ENCODE data around the gene PTPRM. TPM values are rescaled to one million over a fixed set of nuclear protein-coding genes. Genes with fewer than 3 reads are reported as not detected.

The PTPRM gene
- polyA plus RNA-seq, 1 of the 3 experiments (the other 2 are of a cell fraction), result 16.0 TPM

DNA sequence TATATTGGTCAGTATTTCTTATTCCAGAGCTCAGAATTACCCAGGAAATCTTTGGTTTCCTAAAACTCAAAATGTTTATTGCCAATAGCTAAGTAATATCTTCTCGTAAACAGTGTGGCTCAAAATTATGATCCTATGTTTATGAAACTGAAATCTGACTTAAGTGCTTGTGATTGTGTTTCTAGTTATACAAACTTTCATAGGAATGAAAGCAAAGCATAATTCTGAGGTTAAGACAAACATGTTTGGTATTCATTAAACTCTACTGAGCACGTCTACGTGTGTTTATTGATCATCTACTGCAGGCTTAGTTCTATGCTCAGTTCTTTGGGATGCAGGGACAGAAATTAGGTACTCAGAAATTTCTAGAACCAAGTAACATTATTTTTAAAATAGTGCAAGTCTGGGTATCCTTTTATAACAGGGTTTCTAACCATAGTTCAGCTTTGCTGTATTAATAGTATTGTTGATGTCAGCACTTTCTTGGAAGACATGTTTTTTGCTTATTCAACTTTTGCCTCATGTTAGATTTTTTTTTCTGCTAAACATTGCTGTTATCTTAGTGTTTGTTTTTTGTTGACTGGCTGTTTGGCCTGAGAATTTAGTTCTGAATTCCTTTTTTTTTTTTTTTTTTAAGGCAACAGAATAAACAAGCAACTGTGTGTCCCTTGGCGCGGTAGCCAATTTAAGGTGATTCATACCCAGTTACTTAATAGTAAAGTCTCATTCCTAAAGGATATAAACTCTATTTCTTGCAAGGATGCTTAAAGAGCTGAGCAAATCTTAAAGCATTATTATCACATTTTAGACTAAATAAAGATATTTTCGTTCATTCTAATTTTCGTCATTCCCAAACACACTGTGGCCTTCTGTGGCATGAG, 31.3 kb downstream of the PTPRM start:
- Histone ChIP-seq H3K9ac (no peak overlapping the region), H3K79me2 (ENCODE audit: insufficient read depth) (no peaks in the 10 kb centered on the region), H4K20me1 (ENCODE audit: insufficient read depth) (no peaks in the 10 kb centered on the region), H2AFZ (ENCODE audit: low read depth) (no peak overlapping the region), H3K4me1 (ENCODE audit: control insufficient read depth in 1 of 2, insufficient read depth in 2 of 2, low read depth in 1 of 2, low read length in 1 of 2) (peaks cover 0 to 8% of the 10 kb centered on the region in 2 experiments; a peak in 1 of 4 replicates), H3K4me3 (ENCODE audit: low read depth in 2 of 2, low read length in 1 of 2) (no peak overlapping the region), H3K27me3 (ENCODE audit: insufficient read depth) (no peaks in the 10 kb centered on the region), H3K27ac (ENCODE audit: low read depth in 2 of 2, low read length in 1 of 2) (no peak overlapping the region), H3K9me2 (no peaks in the 10 kb centered on the region), H3K36me3 (replicated peaks in 1 of 2; ENCODE audit: control insufficient read depth in 1 of 2, insufficient read depth in 2 of 2, low read length in 1 of 2) (no peaks in the 10 kb centered on the region), H3K4me2 (no peak overlapping the region), H3K9me3 (no peaks in the 10 kb centered on the region), H3F3A (replicated peaks; ENCODE audit: insufficient read depth) (no peaks in the 10 kb centered on the region)
- CTCF ChIA-PET, result interaction anchor here (1.2 kb wide), 1 partner anchor 25 kb away, joined by 3 read pairs; no protein-coding TSS in a partner anchor
- WGBS (ENCODE audit: low lambda C conversion rate), result 71% methylated on average over 7 of the region's 7 CpGs
- POLR2A ChIA-PET, result no interaction called here
- no peak for DNase-seq
- TF ChIP-seq EZH2phosphoT487 (IDR thresholded peaks at IDR 0.05; ENCODE audit: borderline replicate concordance, low read depth), result no peak
- TF ChIP-seq, protein P1, sequence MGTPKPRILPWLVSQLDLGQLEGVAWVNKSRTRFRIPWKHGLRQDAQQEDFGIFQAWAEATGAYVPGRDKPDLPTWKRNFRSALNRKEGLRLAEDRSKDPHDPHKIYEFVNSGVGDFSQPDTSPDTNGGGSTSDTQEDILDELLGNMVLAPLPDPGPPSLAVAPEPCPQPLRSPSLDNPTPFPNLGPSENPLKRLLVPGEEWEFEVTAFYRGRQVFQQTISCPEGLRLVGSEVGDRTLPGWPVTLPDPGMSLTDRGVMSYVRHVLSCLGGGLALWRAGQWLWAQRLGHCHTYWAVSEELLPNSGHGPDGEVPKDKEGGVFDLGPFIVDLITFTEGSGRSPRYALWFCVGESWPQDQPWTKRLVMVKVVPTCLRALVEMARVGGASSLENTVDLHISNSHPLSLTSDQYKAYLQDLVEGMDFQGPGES (IDR thresholded peaks at IDR 0.05; ENCODE audit: low read depth, low read length), result no peak
- no peak for TF ChIP-seq SIN3A (IDR thresholded peaks at IDR 0.05; ENCODE audit: borderline replicate concordance, low read depth, low read length)
- TF ChIP-seq FOXJ3 (CRISPR knock-in tag; IDR thresholded peaks at IDR 0.05), result no peak
- TF ChIP-seq RXRA (IDR thresholded peaks at IDR 0.05; ENCODE audit: borderline replicate concordance, low read depth), result no peak
- no peak for TF ChIP-seq FOXM1 (IDR thresholded peaks at IDR 0.05; ENCODE audit: low read depth)
- TF ChIP-seq NRF1 (IDR thresholded peaks at IDR 0.05; ENCODE audit: low read depth, low read length), result no peak
- no peak for TF ChIP-seq TEAD4 (IDR thresholded peaks at IDR 0.05; ENCODE audit: borderline replicate concordance, insufficient read depth)
- no peak for TF ChIP-seq YY1 (IDR thresholded peaks at IDR 0.05; ENCODE audit: low read depth)
- TF ChIP-seq MXI1 (IDR thresholded peaks at IDR 0.05; ENCODE audit: low read depth, low read length), result no peak
- no peak for TF ChIP-seq MEF2A (IDR thresholded peaks at IDR 0.05; ENCODE audit: borderline replicate concordance, low read depth)
- TF ChIP-seq, protein P2, sequence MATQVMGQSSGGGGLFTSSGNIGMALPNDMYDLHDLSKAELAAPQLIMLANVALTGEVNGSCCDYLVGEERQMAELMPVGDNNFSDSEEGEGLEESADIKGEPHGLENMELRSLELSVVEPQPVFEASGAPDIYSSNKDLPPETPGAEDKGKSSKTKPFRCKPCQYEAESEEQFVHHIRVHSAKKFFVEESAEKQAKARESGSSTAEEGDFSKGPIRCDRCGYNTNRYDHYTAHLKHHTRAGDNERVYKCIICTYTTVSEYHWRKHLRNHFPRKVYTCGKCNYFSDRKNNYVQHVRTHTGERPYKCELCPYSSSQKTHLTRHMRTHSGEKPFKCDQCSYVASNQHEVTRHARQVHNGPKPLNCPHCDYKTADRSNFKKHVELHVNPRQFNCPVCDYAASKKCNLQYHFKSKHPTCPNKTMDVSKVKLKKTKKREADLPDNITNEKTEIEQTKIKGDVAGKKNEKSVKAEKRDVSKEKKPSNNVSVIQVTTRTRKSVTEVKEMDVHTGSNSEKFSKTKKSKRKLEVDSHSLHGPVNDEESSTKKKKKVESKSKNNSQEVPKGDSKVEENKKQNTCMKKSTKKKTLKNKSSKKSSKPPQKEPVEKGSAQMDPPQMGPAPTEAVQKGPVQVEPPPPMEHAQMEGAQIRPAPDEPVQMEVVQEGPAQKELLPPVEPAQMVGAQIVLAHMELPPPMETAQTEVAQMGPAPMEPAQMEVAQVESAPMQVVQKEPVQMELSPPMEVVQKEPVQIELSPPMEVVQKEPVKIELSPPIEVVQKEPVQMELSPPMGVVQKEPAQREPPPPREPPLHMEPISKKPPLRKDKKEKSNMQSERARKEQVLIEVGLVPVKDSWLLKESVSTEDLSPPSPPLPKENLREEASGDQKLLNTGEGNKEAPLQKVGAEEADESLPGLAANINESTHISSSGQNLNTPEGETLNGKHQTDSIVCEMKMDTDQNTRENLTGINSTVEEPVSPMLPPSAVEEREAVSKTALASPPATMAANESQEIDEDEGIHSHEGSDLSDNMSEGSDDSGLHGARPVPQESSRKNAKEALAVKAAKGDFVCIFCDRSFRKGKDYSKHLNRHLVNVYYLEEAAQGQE (IDR thresholded peaks at IDR 0.05; ENCODE audit: low read depth, low read length), result no peak
